H9 (cell line): ENCODE measurements around the gene DUSP7. TPM values are rescaled to one million over a fixed set of nuclear protein-coding genes. Genes with fewer than 3 reads are reported as not detected.

Experiments used
- DNase-seq: peaks from one replicate; pipeline ENCODE4 v3.0.0-alpha.2; 2017
- H2AFZ ChIP-seq: one replicate; pipeline ENCODE4 v1.6.1; 2013; ENCODE audit warnings: mild to moderate bottlenecking, low read length, control low read depth, moderate library complexity
- H2AK5ac ChIP-seq: 2 replicates; pipeline ENCODE4 v1.6.1; 2013; ENCODE audit warnings: low read length, control low read depth, mixed read lengths; ENCODE audit not compliant: insufficient read length
- H2BK120ac ChIP-seq: one replicate; pipeline ENCODE4 v1.6.1; 2013; ENCODE audit warnings: low read depth, mild to moderate bottlenecking, low read length, control low read depth, inconsistent platforms; ENCODE audit not compliant: poor library complexity, severe bottlenecking
- H2BK12ac ChIP-seq: 2 replicates; pipeline ENCODE4 v1.6.1; 2013; ENCODE audit warnings: low read length, control low read depth, mixed read lengths, low read depth; ENCODE audit not compliant: insufficient read length
- H2BK15ac ChIP-seq: 2 replicates; pipeline ENCODE4 v1.6.1; 2013; ENCODE audit warnings: low read depth, low read length, control low read depth
- H2BK20ac ChIP-seq: one replicate; pipeline ENCODE4 v1.6.1; 2013; ENCODE audit warnings: low read depth, mild to moderate bottlenecking, low read length, control low read depth, inconsistent platforms; ENCODE audit not compliant: poor library complexity, severe bottlenecking
- H2BK5ac ChIP-seq: 2 replicates; pipeline ENCODE4 v1.6.1; 2013; ENCODE audit warnings: low read length, control low read depth, mixed read lengths; ENCODE audit not compliant: insufficient read length
- H3K14ac ChIP-seq: 2 replicates; pipeline ENCODE4 v1.6.1; 2013; ENCODE audit warnings: low read length, control low read depth; ENCODE audit not compliant: insufficient read depth
- H3K18ac ChIP-seq: 2 replicates; pipeline ENCODE4 v1.6.1; 2013; ENCODE audit warnings: low read depth, mild to moderate bottlenecking, mixed read lengths, low read length, control low read depth; ENCODE audit not compliant: insufficient read length
- H3K23ac ChIP-seq: 2 replicates; pipeline ENCODE4 v1.6.1; 2013; ENCODE audit warnings: low read length, control low read depth, mixed read lengths, low read depth; ENCODE audit not compliant: insufficient read length
- H3K23me2 ChIP-seq: 2 replicates; pipeline ENCODE4 v1.6.1; 2013; ENCODE audit warnings: low read depth, mild to moderate bottlenecking, mixed read lengths, low read length, control low read depth; ENCODE audit not compliant: insufficient read length, poor library complexity, severe bottlenecking
- H3K27ac ChIP-seq: 2 replicates; pipeline ENCODE4 v1.5.1; 2013; ENCODE audit warnings: low read length, control low read depth, mixed read lengths, low read depth; ENCODE audit not compliant: insufficient read length
- H3K27me3 ChIP-seq: 2 replicates; pipeline ENCODE4 v1.6.1; 2013; ENCODE audit warnings: low read length, control low read depth, inconsistent platforms; ENCODE audit not compliant: insufficient read depth
- H3K4ac ChIP-seq: 2 replicates; pipeline ENCODE4 v1.6.1; 2013; ENCODE audit warnings: low read depth, mild to moderate bottlenecking, control low read depth, inconsistent platforms, low read length, moderate library complexity
- H3K4me1 ChIP-seq: 2 replicates; pipeline ENCODE4 v1.6.1; 2013; ENCODE audit warnings: low read length, control low read depth, inconsistent platforms; ENCODE audit not compliant: insufficient read depth
- H3K4me2 ChIP-seq: 2 replicates; pipeline ENCODE4 v1.6.1; 2013; ENCODE audit warnings: low read length, control low read depth, mixed read lengths; ENCODE audit not compliant: insufficient read length, insufficient read depth
- H3K56ac ChIP-seq: 2 replicates; pipeline ENCODE4 v1.6.1; 2013; ENCODE audit warnings: low read depth, mild to moderate bottlenecking, mixed read lengths, low read length, control low read depth; ENCODE audit not compliant: insufficient read length
- H3K79me1 ChIP-seq: 2 replicates; pipeline ENCODE4 v1.6.1; 2013; ENCODE audit warnings: low read depth, mild to moderate bottlenecking, moderate library complexity, low read length, control low read depth, inconsistent platforms; ENCODE audit not compliant: insufficient read depth, poor library complexity, severe bottlenecking
- H3K79me2 ChIP-seq: 2 replicates; pipeline ENCODE4 v1.6.1; 2013; ENCODE audit warnings: low read length, control low read depth, inconsistent platforms; ENCODE audit not compliant: insufficient read depth
- H3K9ac ChIP-seq: 2 replicates; pipeline ENCODE4 v1.6.1; 2013; ENCODE audit warnings: low read length, control low read depth, mixed read lengths; ENCODE audit not compliant: insufficient read length; ENCODE audit errors: extremely low read depth
- H3K9me3 ChIP-seq: one replicate; pipeline ENCODE4 v1.6.1; 2013; ENCODE audit warnings: low read depth, low read length, inconsistent platforms; ENCODE audit not compliant: control insufficient read depth
- H3T11ph ChIP-seq: one replicate; pipeline ENCODE4 v1.6.1; 2013; ENCODE audit warnings: mild to moderate bottlenecking, low read length, control low read depth, inconsistent platforms
- H4K20me1 ChIP-seq: one replicate; pipeline ENCODE4 v1.6.1; 2013; ENCODE audit not compliant: control insufficient read depth, insufficient read length, insufficient read depth
- H4K5ac ChIP-seq: 2 replicates; pipeline ENCODE4 v1.6.1; 2013; ENCODE audit warnings: low read depth, mild to moderate bottlenecking, mixed read lengths, low read length, control low read depth; ENCODE audit not compliant: insufficient read length
- H4K8ac ChIP-seq: replicated peaks from 2 replicates; pipeline ENCODE4 v1.6.1; 2013; ENCODE audit warnings: low read length, control low read depth, mixed read lengths, low read depth; ENCODE audit not compliant: insufficient read length
- H4K91ac ChIP-seq: 2 replicates; pipeline ENCODE4 v1.6.1; 2013; ENCODE audit warnings: low read depth, mild to moderate bottlenecking, moderate library complexity, mixed read lengths, low read length, control low read depth; ENCODE audit not compliant: insufficient read length
- H3K27ac Mint-ChIP-seq, 3 experiments: 2 replicates in 2 of 3; 3 replicates in 1 of 3; pipeline ENCODE4 v1.8.0; 2020 to 2021; ENCODE audit warnings: mixed read lengths in 3 of 3, mild to moderate bottlenecking in 1 of 3, moderate library complexity in 1 of 3
- H3K27me3 Mint-ChIP-seq: 2 replicates; pipeline ENCODE4 v1.8.0; 2021; ENCODE audit warnings: low read depth, mild to moderate bottlenecking, moderate library complexity, mixed read lengths
- H3K36me3 Mint-ChIP-seq, 3 experiments: 2 replicates in 2 of 3; 3 replicates in 1 of 3; pipeline ENCODE4 v1.8.0; 2020 to 2021; ENCODE audit warnings: low read depth in 3 of 3, mixed read lengths in 3 of 3; ENCODE audit not compliant: insufficient read depth in 1 of 3
- H3K4me1 Mint-ChIP-seq, 2 experiments: 2 replicates each; pipeline ENCODE4 v1.8.0; 2020; ENCODE audit warnings: mixed read lengths in 2 of 2
- H3K4me3 Mint-ChIP-seq, 2 experiments: 2 replicates in 1 of 2; 3 replicates in 1 of 2; pipeline ENCODE4 v1.8.0; 2020 to 2021; ENCODE audit warnings: mild to moderate bottlenecking in 2 of 2, mixed read lengths in 2 of 2, moderate library complexity in 1 of 2
- H3K9me3 Mint-ChIP-seq, 2 experiments: 2 replicates in 1 of 2; 3 replicates in 1 of 2; pipeline ENCODE4 v1.8.0; 2020; ENCODE audit warnings: mild to moderate bottlenecking in 2 of 2, mixed read lengths in 2 of 2, moderate library complexity in 1 of 2
- total RNA-seq: library from RNA; stranded (reverse); gene quantifications from 2 replicates; pipeline ENCODE4 v1.2.1, GENCODE V29; 2021
- TF ChIP-seq, protein P1 (sequence below): fragments of 200-600 bp; sonication (generic); conservative IDR thresholded peaks from 3 replicates; pipeline ENCODE4 v1.8.0; 2021; ENCODE audit warnings: antibody characterized with exemption, mild to moderate bottlenecking

The DUSP7 gene
- total RNA-seq, 1 experiment from 2014 or later = 24.0 TPM

- Histone ChIP-seq H2BK120ac (no peak overlapping the region), H3K79me2 (no peaks in the 10 kb centered on the region), H3K9me3 (no peaks in the 10 kb centered on the region), H3K9ac (no peak overlapping the region), H4K20me1 (no peaks in the 10 kb centered on the region), H2BK12ac (no peak overlapping the region), H3K4ac (no peak overlapping the region), H3K4me1 (peaks cover 9% of the 10 kb centered on the region; the same call in 1 of the 2 replicates), H3K4me2 (no peak overlapping the region), H2AFZ (no peak overlapping the region), H2BK20ac (no peak overlapping the region), H3T11ph (no peak overlapping the region), H4K8ac (no peak overlapping the region), H2AK5ac (no peak overlapping the region), H2BK15ac (no peak overlapping the region), H3K23me2 (no peaks in the 10 kb centered on the region), H3K27me3 (no peaks in the 10 kb centered on the region), H2BK5ac (no peak overlapping the region), H3K23ac (no peak overlapping the region), H3K27ac (no peak overlapping the region), H4K91ac (no peak overlapping the region), H3K14ac (no peak overlapping the region), H3K18ac (no peak overlapping the region), H3K56ac (no peak overlapping the region), H3K79me1 (no peaks in the 10 kb centered on the region), H4K5ac (no peak overlapping the region)
- Mint-ChIP-seq H3K4me3 (no peak overlapping the region), H3K36me3 (no peaks in the 10 kb centered on the region), H3K9me3 (no peaks in the 10 kb centered on the region), H3K27ac (no peak overlapping the region), H3K4me1 (peaks cover 18 to 25% of the 10 kb centered on the region in 2 experiments), H3K27me3 (peaks cover 2% of the 10 kb centered on the region)
- TF ChIP-seq, protein P1, sequence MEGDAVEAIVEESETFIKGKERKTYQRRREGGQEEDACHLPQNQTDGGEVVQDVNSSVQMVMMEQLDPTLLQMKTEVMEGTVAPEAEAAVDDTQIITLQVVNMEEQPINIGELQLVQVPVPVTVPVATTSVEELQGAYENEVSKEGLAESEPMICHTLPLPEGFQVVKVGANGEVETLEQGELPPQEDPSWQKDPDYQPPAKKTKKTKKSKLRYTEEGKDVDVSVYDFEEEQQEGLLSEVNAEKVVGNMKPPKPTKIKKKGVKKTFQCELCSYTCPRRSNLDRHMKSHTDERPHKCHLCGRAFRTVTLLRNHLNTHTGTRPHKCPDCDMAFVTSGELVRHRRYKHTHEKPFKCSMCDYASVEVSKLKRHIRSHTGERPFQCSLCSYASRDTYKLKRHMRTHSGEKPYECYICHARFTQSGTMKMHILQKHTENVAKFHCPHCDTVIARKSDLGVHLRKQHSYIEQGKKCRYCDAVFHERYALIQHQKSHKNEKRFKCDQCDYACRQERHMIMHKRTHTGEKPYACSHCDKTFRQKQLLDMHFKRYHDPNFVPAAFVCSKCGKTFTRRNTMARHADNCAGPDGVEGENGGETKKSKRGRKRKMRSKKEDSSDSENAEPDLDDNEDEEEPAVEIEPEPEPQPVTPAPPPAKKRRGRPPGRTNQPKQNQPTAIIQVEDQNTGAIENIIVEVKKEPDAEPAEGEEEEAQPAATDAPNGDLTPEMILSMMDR = no peak
- DNase-seq = no peak
Observed at GRCh38 chr3:52010431-52010830, 45.9 kb downstream of the DUSP7 start.
